Measurements from ENCODE around the gene OR10G4.

The OR10G4 gene

GRCh38 chr11:124012697-124013096 is at the start of gene OR10G4:
Gene OR10G4 (plus strand): TSS chr11:124012997. CDS start chr11:124015575, 2,578 bp downstream.
- no peak within 1 kb of the TSS for H3K4me3 ChIP-seq (ENCODE audit: low read depth, low read length)
- TF ChIP-seq MYC (IDR thresholded peaks at IDR 0.05; ENCODE audit: low read depth, low read length) (no peak), MAX (IDR thresholded peaks at IDR 0.05; ENCODE audit: low read depth, low read length) (no peak), CTCF (IDR thresholded peaks at IDR 0.05; ENCODE audit: low read depth, low read length) (no peak), POLR2A (IDR thresholded peaks at IDR 0.05; ENCODE audit: extremely low read depth, insufficient read length) (no peak)
- DNase-seq (ENCODE audit: low read depth), result no peak

DNA sequence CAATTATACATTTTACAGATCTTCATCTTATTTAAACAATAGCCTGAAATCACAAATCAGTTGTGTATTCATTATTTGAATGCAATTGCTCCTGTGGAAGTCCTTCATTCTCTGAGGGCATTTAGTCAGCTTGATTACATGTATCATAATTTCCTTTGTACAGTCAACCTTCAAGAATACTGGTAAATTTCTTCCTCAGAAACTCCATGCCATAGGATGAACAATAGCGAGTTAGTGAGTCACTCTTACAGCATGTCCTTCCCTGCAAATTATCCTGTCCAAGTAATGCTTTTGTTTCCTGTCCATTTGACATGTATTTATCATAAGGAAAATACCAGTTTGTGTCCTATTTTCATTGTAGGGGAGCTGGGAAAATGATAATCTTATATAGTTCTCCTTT is 39.0 kb upstream of the OR10G4 start:
- no peak overlapping the region for H3K4me3 ChIP-seq (ENCODE audit: low read depth, low read length)
- no peak for DNase-seq (ENCODE audit: low read depth)
- no peak for TF ChIP-seq MAX (IDR thresholded peaks at IDR 0.05; ENCODE audit: low read depth, low read length)
- no peak for TF ChIP-seq POLR2A (IDR thresholded peaks at IDR 0.05; ENCODE audit: extremely low read depth, insufficient read length)
- no peak for TF ChIP-seq MYC (IDR thresholded peaks at IDR 0.05; ENCODE audit: low read depth, low read length)
- no peak for TF ChIP-seq CTCF (IDR thresholded peaks at IDR 0.05; ENCODE audit: low read depth, low read length)

- TF ChIP-seq MAX (IDR thresholded peaks at IDR 0.05; ENCODE audit: low read depth, low read length) (no peak), POLR2A (IDR thresholded peaks at IDR 0.05; ENCODE audit: extremely low read depth, insufficient read length) (no peak), CTCF (IDR thresholded peaks at IDR 0.05; ENCODE audit: low read depth, low read length) (no peak), MYC (IDR thresholded peaks at IDR 0.05; ENCODE audit: low read depth, low read length) (no peak)
- H3K4me3 ChIP-seq (ENCODE audit: low read depth, low read length), result no peak overlapping the region
- no peak for DNase-seq (ENCODE audit: low read depth)
These were observed 35.8 kb upstream of the OR10G4 start for GRCh38 chr11:123976770-123977560.

DNA sequence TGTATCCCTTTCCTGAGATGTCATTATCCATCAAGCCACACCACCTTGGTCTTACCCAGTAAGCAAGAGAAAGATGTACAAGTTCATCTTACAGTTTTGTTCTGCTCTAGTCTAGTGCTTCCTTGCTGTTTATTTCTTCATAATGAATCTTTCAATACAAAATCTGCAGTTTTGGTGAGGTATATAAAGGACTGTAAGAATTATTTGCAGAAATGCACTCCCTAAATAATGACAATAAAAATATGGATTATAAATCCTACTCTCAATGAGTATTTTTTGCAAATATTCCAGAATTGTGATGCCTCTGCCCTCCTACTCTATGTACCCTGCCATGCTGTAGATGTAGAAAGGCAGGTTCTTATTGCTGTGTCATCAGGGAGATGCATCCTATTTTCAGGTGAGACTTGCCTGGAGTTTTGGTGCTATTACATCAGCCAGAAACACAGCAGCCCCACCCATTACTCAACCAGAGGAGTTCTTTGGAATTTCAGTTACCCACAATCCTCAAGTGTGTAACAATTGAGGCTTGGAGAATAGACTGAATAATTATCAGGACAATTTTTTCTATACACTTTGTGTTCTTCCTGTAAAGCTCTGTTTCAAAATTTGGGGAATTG is 35.0 kb upstream of the OR10G4 start, which contains the start of gene OR10S1:
OR10S1 (minus strand) TSS at position 51 of the 617 bp plus-strand sequence. CDS start 117 bp downstream, outside the sequence.
- TF ChIP-seq CTCF (IDR thresholded peaks at IDR 0.05; ENCODE audit: low read depth, low read length), result no peak
- TF ChIP-seq POLR2A (IDR thresholded peaks at IDR 0.05; ENCODE audit: extremely low read depth, insufficient read length), result no peak
- no peak for TF ChIP-seq MYC (IDR thresholded peaks at IDR 0.05; ENCODE audit: low read depth, low read length)
- TF ChIP-seq MAX (IDR thresholded peaks at IDR 0.05; ENCODE audit: low read depth, low read length), result no peak
- DNase-seq (ENCODE audit: low read depth), result no peak
- H3K4me3 ChIP-seq (ENCODE audit: low read depth, low read length), result no peak within 1 kb of the TSS

- TF ChIP-seq MAX (IDR thresholded peaks at IDR 0.05; ENCODE audit: low read depth, low read length), result no peak
- no peak for TF ChIP-seq CTCF (IDR thresholded peaks at IDR 0.05; ENCODE audit: low read depth, low read length)
- TF ChIP-seq POLR2A (IDR thresholded peaks at IDR 0.05; ENCODE audit: extremely low read depth, insufficient read length), result no peak
- TF ChIP-seq MYC (IDR thresholded peaks at IDR 0.05; ENCODE audit: low read depth, low read length), result no peak
- no peak for DNase-seq (ENCODE audit: low read depth)
- H3K4me3 ChIP-seq (ENCODE audit: low read depth, low read length), result no peak overlapping the region
These were observed 33.5 kb upstream of the OR10G4 start for GRCh38 chr11:123979311-123979710.
